Stimulated activated CD8-positive, alpha-beta memory T cell treated with anti-CD3 and anti-CD28 coated beads, Interleukin-2, amount 100 ng/mL, for 1 hour (primary cell): ENCODE results near the gene NOS1.

ENCODE experiments used
- DNase-seq, 2 donors: peaks; one replicate each; pipeline ENCODE4 v3.0.0-alpha.2; 2020; ENCODE audit warnings: low read depth in 2 of 2

The NOS1 gene

DNA sequence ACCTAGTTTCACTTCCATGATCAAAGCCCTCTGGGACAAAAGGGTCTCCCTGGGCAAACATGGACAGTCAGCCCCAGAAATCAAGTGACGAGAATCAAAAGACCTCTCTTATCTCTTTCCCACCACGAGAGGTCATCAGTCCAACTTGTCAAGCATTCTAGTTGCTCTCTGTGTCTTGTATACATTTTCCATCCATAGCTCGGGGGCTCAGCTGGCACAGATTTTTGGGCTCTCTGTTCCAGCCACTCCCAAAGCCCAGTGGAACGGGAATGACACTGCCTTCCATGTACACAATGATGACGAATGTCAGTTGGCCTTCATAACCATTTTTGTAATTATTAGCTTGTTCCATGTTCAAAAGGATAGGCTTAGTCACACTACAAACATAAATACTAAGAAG lies 29.7 kb downstream of the NOS1 start:
- DNase-seq: no peak

DNA sequence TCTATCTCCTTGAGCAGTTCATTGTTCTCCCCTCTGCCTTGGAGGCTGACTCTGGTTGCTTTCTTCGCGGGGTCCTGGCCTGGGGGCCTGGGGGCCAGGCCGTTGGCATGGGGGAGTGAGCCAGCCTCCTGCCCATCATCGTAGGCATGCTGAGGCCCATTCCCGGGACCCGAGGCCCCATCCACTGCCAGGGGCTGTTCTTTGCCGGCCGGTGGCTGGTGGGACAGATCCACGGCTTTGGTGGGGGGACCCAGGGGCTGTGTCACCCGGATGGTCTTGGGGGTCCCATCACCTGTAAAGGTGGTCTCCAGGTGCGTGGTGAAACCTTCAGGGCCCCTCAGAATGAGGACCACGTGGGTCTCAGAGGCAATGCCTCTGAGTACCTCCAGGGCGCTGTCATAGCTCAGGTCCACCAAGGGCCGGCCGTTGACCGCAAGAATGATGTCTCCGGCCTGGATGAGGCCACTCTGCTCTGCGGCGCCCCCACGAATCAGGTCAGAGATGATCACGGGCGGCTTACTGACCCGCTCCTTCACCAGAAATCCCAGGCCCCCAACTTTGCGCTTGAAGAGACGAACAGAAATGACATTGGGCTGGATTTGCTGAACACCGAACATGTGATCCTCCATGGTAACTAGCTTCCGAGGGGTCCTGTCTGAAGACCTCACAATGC lies 30.8 kb downstream of the NOS1 start:
- DNase-seq: no peak

DNA sequence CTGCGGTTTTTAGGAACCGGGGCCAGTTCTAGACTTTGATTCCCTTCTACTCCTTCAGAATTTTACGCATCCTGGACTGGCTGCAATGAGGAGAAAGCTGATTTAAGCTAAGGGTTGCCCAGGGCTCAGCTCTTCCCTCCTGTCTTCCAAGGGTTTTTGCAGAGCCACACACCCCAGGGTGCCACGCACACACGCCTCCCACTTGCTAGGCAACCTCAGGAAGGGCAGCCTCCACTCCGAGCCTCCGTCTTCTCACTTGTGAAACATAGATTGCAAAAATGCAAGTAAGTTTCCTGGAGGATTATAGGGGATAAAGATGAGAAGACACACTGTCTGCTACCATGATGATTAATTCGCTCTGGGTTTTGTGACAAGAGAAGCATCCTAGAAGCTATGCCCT lies 31.7 kb downstream of the NOS1 start:
- DNase-seq: no peak

DNA sequence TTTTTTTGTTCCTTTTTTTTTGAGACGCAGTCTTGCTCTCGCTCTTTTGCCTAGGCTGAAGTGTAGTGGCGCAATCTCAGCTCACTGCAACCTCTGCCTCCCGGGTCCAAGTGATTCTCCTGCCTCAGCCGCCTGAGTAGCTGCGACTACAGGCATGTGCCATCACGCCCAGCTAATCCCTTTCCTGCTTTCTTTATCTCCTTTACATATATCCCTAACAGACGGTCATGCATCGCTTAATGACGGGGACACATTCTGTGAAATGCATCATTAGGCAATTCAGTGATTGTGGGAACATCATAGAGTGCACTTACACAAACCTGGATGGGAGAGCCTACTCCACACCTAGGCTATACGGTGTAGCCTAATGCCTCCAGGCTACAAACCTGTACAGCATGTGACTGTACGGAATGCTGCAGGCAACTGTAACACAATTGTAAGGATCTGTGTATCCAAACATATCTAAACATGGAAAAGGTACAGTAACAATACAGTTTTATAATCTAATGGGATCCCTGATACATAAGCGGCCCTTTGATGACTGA lies 32.8 kb downstream of the NOS1 start:
- no peak for DNase-seq

DNA sequence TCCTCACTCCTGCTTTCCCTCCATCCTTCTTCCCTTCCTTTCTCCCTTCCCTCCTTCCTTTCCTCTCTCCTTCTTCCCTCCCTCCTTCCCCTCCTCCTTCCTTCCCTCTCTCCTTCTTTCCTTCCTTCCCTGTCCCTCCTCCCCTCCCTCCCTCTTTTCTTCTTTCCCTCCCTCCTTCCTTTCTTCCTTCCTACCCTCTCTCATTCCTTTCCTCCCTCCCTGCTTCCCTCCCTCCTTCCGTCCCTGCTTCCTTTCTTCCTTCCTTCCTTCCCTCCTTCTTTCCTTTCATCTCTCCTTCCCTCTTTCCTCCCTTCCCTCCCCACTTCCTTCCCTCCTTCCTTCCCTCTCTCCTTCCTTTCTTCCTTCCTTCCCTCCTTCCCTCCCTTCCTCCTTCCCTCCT lies 39.0 kb downstream of the NOS1 start:
- no peak for DNase-seq

DNA sequence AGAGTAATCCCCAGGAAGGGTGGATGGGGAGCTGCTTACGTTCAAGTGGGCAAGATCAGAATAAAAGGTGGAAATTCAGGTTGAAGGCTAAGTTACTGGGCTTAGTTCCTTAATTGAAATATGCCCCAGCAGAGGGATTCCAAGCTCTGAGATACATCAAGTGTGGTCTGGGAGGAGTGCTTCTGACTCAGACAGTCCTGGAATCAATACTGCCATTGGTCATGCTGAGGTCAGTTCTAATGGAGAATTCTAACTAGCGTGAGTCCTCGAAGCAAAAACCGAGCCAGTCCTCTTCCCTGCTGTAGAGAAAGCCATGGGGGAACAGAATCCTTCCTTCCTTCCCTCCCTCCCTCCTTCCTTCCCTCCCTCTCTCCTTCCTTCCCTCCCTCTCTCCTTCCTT lies 39.9 kb downstream of the NOS1 start:
- no peak for DNase-seq

DNA sequence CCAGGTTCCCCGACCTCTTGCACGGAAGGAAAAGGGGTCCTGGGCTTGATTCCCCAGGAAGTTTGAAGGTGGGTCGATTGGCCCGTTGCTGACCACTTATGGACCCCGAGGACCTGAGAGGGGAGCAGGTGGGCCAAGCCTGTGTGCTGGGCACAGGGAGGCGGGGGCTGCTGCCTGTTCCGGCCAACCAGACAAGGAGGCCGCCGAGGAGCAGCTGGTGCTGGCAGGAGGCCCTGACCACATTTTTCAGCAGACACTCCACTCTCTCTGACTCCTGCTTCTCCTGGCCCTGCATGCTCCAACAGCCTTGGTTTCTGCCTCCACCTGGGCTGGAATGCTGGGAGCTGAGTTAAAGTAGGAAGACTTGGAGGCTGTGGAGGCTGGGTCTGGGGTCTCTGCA lies 42.8 kb downstream of the NOS1 start:
- DNase-seq: no peak

DNA sequence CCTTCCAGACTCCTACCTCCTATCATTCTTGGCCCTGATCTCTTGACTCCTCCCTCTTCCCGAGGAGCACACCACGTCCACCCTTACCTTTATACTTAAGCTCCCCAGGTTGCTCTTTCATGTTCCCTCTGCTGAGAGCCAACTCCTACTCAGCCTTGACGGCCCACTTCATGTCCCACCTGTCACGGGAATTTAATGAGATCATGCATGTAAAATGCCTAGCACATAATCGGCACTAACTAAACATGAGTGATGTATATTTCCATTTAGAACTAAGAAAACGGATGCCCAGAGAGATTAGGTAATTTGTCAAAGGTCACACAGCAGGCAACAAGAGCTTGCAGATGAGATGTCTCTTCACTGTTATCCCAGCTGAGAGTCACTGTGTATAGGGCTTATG lies 45.1 kb downstream of the NOS1 start:
- DNase-seq: no peak

DNA sequence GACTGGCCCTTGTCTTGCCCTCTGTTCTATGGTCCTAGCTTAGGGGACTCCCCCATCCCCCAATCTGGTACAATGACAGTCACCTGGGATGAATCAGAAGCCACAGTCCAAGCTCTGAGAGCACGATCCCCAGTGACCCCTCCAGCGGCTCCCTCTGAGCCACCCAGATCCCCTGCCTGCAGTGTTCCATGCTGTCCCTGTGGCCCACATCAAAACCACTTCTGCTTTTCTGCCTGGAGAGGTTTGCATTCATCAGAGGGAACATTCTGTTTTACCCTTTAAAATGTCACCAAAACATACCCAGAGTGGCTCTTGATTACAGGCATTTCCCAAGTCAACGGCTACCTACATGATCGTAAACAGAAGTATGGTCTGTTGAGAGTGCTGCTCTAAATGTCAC lies 47.5 kb downstream of the NOS1 start:
- no peak for DNase-seq

DNA sequence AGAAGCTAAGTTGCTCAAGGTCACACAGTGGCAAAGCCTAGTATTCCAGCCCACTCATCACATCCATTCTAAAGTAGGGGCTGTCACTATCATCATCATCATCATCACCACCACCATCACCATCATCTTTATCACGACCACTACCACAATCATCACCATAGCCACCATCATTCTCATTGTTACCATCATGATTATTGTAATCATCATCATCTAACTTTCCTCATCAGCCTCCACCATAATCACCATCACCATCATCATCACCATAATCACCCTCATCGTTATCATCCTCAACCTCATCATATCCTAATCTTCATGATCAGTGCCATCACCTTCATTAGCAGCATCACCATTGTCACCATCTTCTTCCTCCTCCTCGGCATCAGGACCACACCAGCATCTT lies 48.7 kb downstream of the NOS1 start:
- no peak for DNase-seq

DNA sequence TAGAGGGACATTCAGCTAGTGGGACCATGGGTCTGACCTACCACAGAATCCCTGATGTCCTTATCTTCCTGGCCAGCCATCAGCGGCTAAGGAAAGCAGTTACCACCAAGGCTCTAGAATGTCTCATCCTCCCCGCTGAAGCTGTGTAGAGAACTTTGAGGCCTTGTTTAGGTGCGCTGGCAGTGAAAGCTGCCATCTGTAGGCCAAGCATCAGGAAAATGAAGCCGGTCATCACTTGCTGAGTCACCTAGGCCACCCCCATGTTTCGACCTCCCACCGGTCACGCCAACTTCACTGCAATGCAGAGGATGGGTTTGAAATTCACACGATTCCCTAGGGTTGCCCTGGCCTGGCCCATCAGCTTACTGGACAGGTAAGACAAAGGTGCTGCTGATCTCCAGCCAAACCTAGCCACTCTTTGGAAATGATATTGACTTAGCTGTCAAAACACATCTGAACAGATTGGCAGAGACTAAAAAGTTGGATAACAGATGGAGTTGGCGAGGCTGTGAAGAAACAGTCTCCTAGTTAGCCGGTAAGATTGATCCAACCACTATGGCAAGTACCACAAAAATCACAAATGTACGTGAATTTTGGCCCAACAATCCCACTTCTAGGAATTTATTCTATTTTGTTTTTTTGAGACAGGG lies 52.0 kb downstream of the NOS1 start:
- no peak for DNase-seq

DNA sequence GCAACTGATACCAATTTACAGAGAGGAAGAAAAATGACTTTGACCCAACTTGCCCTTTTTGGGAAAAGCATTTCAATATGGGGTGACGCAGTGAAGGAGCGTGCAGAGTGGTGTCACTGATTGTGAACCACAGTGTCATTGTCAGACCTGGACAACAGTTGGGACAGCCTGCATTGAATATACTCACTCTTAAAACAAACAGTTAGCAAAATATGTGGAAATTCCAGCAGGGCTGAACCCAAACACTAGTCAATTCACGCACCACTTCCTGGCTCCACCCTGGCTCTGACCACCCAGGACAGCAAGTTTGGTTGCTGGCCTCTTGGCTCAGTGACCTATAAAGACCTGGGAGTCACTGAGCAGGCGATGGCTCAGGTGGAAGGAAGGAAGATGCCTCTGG lies 61.3 kb downstream of the NOS1 start:
- DNase-seq: no peak

DNA sequence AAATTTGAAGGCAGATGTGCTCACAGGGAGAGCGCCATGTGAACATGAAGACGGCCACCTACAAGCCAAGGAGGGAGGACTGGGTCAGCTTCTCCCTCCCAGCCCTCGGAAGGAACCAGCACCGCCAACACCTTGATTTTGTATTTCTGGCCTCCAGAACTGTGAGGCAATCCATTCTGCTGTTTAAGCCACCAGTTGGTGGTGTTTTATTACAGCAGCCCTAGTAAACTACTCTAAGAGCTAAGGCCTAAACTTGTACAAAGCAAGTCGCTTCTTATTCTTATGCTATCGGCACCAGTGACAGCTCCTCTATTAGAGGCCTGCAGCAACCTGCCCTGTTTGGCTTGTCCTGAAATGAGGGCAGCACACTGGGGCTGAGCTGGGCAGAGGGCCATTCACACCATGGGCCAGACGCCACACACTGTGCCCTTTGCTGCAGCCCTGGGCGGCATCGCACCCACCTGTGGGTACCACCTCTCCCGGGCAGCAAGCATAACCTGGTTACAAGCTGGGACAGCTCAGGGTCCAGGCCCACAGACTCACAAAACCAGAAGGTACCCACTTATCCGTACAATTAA lies 62.7 kb downstream of the NOS1 start:
- DNase-seq: no peak

DNA sequence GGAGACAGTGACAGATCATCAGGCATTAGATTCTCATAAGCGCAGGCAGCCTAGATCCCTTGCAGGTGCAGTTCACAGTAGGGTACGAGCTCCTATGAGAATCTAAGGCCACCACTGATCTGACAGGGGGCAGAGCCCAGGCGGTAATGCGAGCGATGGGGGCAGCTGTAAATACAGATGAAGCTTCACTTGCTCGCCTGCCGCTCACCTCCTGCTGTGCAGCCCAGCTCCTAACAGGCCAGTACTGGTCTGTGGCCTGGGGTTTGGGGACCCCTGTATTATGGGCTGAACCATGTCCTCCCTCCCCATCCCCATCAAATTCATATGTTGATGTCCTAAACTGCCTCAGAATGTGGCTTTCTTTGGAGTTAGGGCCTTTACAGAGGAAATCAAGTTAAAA lies 63.2 kb downstream of the NOS1 start:
- DNase-seq: no peak

DNA sequence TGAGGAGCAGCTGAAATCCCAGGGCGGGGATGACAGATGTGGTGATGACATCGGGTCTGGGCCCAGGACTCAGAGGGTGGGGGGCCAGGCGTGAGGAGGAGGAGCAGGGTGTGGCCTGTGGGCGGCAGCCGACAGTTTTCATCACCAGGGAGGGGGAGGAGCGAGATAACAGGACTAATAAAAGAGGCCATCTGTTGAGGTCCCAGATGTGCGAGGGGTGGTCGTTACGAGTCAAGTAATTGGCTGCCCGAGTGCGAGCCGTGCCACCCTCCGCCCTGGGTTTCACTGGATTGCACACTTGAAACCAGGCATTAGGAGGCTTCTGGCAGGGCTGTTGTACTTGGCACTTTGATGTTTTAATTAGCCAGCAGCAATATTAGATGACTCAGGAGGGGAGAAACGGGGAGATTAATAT lies 67.2 kb downstream of the NOS1 start:
- DNase-seq: no peak

DNA sequence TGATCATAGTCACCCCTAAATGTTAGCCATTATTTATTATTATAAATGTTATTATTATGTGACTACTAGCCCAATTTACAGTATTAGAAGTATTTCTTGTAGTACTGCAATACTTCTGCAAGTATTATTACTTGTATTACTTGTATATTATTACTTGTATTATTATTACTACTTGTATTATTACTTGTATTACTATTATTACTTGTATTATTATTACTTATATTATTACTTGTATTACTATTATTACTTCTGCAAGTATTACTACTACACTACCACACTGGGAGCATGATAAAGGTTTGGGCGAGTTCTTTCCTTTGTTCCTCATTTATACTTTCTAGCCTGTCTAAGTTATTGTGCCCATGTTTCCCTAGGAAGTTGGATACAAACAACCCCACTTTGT lies 67.9 kb downstream of the NOS1 start:
- no peak for DNase-seq

DNA sequence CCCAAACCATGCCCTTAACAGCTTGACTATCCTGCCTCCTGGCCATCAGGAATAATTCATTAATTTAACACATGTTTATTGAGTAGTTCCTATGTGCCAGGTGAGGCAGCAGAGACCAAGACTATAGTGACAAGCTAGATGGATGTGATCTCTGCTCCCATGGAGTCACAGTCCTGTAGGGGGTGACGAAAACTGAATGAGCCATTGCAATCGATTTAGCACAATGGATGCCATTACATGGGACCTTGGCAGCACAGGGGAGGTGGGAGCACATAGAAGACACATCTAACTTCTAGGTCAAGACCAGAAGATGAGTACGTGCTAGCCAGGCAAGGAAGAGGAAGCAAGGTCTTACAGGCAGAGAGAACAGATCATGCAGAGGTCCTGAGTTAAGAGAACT lies 68.7 kb downstream of the NOS1 start:
- no peak for DNase-seq

DNA sequence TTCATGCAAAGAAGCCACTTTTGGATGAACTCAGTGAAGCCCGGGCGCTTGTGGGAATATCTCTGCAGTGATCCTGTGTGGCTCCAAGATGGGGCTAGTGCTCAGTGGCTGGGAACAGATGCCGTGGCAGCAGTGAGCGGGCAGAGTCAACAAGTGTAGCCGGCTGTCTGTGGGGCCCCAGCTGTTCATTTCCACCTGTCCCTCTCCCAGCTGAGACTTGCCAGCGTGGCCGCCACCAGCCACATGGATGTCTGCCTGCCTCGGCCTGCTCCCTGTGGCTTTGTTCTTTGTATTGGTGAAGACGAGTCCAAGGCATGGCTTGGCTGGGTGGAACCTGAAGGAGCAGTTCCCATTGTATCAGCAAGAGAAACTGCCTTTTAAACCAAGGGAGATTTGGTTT lies 77.3 kb downstream of the NOS1 start:
- DNase-seq: no peak

DNA sequence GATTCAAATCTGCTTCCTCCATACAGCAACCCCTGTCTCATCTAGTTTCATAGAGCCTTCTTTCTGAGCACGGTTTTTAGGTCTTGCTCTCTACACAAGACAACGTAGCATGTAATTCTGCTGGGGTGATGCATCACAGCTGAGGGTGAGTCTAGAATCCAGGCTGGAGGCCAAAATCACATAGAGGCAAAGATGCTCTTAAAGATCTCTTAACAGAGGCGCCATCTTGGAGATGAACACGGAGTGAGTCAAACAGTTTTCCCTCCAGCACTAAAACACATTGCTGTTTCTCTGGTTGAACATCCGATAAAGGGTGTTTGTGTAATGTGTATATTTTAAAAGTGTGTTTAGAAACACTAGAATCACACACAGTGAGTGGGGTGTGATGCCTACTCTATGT lies 78.9 kb downstream of the NOS1 start:
- DNase-seq: no peak

DNA sequence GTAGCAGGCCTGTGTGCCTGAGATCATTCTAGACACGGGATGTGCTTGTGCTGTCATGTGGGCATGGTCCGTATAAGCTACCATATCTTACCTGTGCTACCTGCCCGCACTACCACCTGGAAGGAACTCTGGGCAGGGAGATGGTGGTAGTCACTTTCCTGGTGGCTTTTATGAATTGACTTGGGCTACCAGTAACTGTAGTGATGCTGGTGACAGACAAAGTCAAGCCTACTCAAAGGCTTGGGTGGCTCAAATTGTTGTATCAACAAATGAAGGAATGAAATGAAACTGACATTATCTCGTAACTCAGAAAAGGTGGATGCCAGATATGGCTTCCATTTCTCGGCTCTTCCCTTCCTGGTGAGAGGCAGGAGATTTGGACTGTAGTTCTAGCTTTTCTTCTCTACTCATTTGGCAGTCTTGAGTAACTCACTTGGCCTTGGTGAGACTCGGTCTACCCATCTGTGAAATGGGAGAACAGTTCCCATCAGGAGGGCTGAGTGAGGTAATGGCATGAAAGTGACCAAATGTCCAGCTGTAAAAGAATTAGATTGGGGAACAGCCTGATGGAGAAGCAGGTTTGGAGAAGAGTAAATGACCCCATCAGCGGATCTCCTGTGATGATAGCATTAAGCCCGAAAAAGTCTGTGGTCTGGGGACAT lies 81.3 kb downstream of the NOS1 start:
- DNase-seq: no peak

DNA sequence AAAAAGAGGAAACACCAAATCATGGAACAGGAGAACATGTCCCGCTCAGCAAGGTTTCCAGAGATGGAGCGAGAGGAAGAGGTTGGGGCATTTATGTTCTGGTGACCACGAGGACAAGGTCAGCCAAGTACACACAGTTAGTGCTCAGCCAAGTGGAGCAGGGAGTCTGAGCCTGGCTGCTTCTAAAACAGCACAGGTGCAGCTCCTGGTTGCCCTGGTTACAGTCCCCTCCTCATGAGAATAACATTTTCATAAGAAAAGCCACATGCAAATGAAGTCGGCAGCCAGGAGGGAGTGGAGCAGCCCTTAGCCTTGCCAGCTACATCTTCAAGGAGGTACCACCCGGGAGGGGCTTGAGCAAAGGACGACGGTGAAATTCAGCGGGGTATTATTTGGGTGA lies 81.8 kb downstream of the NOS1 start:
- DNase-seq: no peak

DNA sequence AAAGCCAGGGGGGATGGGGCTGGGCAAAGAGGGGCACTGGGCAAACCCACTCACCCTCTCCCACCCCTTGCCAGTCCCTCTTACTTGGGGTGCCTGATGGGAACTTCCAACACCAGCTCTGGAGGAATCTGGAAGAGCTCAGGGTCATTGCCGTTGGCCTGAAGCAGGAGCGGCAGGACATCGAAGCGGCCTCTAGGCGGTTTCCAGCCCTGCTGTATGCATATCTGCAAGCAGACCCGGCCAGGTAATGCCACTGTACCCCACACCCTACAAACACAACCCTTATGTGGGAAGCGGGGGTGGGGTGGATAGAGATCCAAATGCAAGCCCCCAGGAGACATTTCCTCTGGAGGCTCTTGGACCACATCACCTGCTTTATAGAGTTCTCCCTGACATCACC lies 83.6 kb downstream of the NOS1 start:
- no peak for DNase-seq

DNA sequence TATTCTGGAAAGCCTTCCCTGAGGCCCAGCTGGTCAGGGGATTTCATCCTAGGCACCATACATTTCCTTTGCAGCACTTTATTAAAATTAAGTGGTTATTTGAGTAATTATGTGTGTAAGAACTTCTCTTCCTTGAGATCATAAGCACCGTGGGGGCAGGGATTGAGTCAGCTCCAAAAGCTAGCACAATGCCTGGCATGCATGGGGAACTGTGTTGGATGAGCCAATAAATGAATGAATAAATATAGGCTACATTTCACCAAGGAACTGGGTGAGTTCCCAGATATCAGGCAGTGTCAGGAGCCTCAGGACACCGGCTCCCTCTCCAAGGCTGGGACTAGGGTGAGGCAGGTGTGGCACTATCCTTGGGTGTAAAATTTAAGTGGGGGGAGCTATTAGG lies 88.3 kb downstream of the NOS1 start:
- DNase-seq: no peak
